H1 (cell line): Measurements from ENCODE around the gene LIN28A. TPM values are rescaled to one million over a fixed set of nuclear protein-coding genes. Genes with fewer than 3 reads are reported as not detected.

Experiments
- ATF3 ChIP-seq: IDR thresholded peaks from 2 replicates; pipeline ENCODE4 v1.6.1; 2011; ENCODE audit warnings: low read depth, mild to moderate bottlenecking, low read length; ENCODE audit not compliant: insufficient read depth
- FOSL1 ChIP-seq: IDR thresholded peaks from 2 replicates; pipeline ENCODE4 v1.6.1; 2011; ENCODE audit warnings: mild to moderate bottlenecking, low read depth, low read length, moderate library complexity; ENCODE audit not compliant: insufficient read depth
- HDAC6 ChIP-seq: IDR thresholded peaks from one replicate; pipeline ENCODE4 v1.7.1; 2012; ENCODE audit warnings: low read depth, mild to moderate bottlenecking, inconsistent platforms, low read length, moderate library complexity
- KDM5A ChIP-seq: fragments of 200-600 bp; IDR thresholded peaks from 2 replicates; pipeline ENCODE4 v1.7.1; 2012; ENCODE audit warnings: mild to moderate bottlenecking, low read length, inconsistent platforms, mixed read lengths
- MAFK ChIP-seq: IDR thresholded peaks from 2 replicates; pipeline ENCODE4 v1.6.1; 2012; ENCODE audit warnings: low read depth, mild to moderate bottlenecking, improper control_type of control experiment, low read length
- RNF2 ChIP-seq: fragments of 200-900, 300-1000 bp; sonication (generic); IDR thresholded peaks from 2 replicates; pipeline ENCODE4 v1.7.1; 2016; ENCODE audit warnings: borderline replicate concordance, low read depth, mild to moderate bottlenecking, antibody characterized with exemption, low read length; ENCODE audit not compliant: poor library complexity, severe bottlenecking; ENCODE audit errors: missing control alignments
- SP1 ChIP-seq: IDR thresholded peaks from 2 replicates; pipeline ENCODE4 v1.6.1; 2011; ENCODE audit warnings: low read depth, low read length
- TCF12 ChIP-seq: IDR thresholded peaks from 2 replicates; pipeline ENCODE4 v1.6.1; 2011; ENCODE audit warnings: low read depth, mild to moderate bottlenecking, low read length
- polyA plus RNA-seq, 7 experiments: library from polyadenylated mRNA; depleted of rRNA in 3 of 7; stranded (reverse) in 5 of 7; unstranded in 2 of 7; fragments of >200 nt in 5 of 7; fragments of 200-250 nt in 2 of 7; gene quantifications; 1 replicate in 5 of 7; 2 replicates in 1 of 7; 4 replicates in 1 of 7; pipeline versions ENCODE4 v1.2.1 to v1.2.3, GENCODE V29; 2011 to 2013; ENCODE audit warnings: missing spikeins in 2 of 7, mixed read lengths in 2 of 7
- total RNA-seq: library from RNA; stranded (reverse); fragmentation: NEBNext Ultra II Directional; extraction: Animal tissue kit (Norgen Biotek cat#: 25700); gene quantifications from 2 replicates; pipeline ENCODE4 v1.2.1, GENCODE V29; 2021

The LIN28A gene
- total and polyA plus RNA-seq, 2 of the 8 experiments (the other 6 are each of a cell fraction or from before 2014, with no cell fraction given), result 403 to 1,486 TPM

DNA sequence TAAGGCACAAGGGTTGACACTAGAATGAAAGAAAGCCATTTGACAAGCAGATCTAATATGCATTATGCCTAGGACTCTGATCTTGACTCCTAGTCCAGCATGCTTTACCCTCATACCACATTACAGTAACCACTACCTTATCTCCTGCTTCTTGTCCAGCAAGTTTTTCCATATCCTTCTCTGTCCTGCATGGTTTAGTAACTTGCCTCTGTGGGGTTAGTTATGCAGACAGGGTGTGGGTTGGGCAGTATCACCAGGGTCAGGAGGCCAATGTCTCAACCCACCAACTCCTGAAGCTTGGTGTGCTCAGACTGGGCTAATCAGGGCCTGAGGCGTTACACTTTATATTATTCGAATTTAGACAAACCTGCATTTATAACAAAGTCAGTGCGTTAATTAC, 40.3 kb downstream of the LIN28A start (continued):
- TF ChIP-seq ATF3 (no peak), KDM5A (no peak), HDAC6 (no peak), TCF12 (no peak), SP1 (no peak), RNF2 (no peak), MAFK (no peak), FOSL1 (no peak)
